Stimulated activated CD8-positive, alpha-beta memory T cell treated with anti-CD3 and anti-CD28 coated beads, Interleukin-15, amount 100 ng/mL, for 48 hours (primary cell): Measurements from ENCODE around the gene CCL1.
"Not testable (repeated sequence)": the region's sequence is repeated elsewhere in the genome, so short reads cannot be mapped to it uniquely, and the experiment has no call there.

ENCODE experiments used
- DNase-seq, 2 donors: peaks; one replicate each; pipeline ENCODE4 v3.0.0-alpha.2; 2020; ENCODE audit warnings: low read depth in 2 of 2

CCL1 gene

DNA sequence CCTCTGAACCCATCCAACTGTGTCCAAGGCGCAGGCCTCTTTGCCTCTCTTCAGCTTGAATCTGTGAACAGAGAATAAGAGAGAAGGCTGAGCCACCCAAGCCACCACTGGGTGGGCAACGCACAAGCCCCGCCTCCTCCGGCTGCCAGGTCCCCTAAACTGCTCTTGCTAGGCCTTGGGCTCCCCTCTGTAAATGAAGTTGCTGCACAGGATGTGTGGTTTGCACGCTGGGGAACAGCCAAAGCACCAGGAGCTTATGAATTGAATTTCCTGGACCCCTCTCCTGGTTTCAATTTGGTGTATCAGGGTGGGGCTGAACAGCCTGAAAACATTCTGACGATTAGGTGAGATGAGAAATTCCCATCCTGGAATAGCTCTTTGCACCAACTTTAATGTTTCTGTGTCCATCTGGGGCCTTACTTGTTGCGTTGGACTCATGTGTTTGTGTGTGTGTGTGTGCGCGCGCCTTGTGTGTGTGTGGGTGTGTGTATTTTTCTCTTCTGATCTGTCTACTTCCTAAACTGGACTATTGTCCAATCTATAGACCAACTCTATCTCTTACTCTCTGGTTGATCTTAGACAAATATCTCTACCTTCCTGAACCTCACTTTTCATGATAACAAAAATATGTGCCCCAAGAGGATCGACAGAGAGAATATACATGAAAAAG is 2.3 kb downstream of the CCL1 start:
- no peak for DNase-seq

DNA sequence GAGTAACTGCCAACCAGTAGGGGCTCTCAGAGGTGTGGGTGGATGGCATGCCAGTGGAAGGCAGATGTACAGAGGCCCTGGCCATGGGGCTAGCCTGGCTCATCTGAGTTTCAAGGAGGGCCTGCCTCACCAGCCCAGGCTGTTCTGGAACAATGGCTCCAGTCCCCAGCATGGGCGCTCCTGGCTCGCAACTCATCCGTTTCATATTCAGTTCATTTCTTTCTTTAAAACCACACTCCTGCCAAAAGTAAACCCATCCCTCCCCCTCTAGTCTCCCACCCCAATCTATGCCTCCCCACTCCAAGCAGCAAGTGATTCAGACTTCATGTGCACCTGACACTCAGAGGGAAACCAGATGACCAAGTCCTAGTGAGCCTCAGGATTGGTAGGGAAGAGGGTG is 4.4 kb downstream of the CCL1 start:
- no peak for DNase-seq

DNA sequence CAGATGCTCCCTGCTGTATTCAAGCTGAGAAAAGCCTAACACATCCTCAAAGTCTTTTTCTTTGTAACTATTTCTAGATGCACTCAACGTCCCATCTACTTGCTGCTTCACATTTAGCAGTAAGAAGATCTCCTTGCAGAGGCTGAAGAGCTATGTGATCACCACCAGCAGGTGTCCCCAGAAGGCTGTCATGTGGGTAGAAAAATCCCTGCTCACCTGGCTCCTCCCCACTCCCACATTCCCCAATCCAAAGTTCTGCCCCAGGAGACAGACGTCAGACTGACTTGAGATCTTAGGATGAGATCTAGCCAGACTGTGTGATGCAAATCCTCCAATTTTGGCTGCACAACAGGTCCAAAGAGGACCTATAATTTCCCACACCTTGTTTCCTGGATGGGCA is 5.6 kb downstream of the CCL1 start:
- DNase-seq: no peak

DNA sequence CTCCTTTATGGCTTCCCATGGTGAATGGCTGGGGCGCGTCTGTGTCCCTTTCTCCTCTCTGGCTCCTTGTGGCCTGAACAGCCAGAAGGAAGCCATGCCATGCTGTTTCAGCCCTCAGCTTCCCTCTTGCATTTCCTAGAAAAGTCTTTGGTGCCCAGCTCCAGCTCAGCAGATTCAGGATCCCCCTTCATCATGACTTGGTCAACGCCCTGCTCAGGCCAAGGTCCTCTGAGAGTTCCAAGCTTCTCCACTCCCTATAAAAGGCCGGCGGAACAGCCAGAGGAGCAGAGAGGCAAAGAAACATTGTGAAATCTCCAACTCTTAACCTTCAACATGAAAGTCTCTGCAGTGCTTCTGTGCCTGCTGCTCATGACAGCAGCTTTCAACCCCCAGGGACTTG is 6.8 kb downstream of the CCL1 start, which contains the start of gene CCL13:
CCL13 (plus strand) TSS at position 287 of the 400 bp plus-strand sequence; CDS start at position 334, 47 bp downstream.
- DNase-seq: no peak

DNA sequence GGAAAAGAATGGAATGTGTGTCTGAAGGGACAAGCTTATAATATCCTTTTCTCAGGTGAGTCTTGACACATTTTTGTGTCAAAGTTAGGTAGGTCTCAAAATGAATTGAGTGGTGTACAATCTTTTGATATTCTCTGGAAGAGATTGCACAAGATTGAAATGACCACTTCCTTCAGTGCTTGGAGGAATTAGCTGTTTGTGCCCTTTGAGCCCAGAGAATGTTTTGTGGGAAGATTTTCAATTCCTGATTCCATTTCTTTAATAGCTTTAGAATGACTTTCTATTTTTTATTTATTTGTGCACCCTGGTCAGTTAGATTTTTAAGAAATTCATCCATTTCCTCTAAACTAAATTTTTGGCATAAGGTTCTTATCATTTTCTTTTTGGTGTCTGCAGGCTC is 8.4 kb downstream of the CCL1 start:
- DNase-seq: no peak

DNA sequence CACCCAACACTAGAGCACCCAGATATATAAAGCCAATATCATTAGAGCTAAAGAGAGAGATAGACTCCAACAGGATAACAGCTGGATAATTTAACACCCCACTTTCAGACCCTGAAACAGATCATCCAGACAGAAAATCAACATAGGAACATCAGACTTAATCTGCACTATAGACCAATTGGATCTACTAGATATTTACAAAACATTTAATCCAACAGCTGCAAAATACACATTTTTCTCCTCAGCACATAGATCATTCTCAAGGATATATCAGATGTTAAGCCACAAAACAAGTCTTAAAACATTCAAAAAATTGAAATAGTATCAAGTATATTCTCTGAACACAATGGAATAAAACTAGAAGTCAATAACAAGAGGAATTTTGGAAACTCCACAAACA is 10.8 kb downstream of the CCL1 start:
- no peak for DNase-seq

DNA sequence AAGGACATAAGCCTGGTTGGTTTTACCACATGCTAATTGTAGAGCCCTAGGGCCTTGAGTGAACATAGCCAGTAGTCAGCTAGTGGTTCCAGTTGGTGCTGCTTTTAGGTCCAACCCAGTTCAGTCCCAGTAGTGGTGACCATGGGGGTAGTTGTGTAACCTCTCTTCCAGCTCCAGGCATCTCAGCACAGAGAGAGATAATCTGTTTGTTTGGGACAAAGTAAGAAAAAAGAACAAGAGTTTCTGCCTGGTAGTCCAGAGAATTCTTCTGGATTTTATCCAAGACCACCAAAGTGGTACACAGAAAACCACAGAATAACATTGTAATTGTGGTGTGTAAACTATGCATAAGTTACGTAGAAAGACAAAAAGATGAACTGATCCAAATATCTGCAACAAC is 11.9 kb downstream of the CCL1 start:
- DNase-seq: no peak

DNA sequence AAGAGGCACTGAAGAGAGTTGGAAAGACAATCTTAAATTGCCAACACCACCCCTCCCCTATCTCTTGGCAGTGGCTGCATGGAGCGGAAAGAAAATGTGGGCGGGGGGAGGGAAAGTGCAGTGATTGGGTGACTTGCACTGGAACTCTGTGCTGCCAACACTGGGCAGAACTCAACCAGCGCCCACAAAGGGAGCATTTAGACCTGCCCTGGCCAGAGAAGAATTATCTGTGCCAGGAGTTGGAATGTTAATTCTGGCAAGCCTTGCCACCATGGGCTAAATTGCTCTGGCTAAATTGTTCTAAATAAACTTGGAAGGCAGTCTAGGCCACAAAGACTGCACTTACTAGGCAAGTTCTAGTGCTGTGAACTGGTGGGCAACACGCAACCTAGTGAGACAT is 13.3 kb downstream of the CCL1 start:
- no peak for DNase-seq

DNA sequence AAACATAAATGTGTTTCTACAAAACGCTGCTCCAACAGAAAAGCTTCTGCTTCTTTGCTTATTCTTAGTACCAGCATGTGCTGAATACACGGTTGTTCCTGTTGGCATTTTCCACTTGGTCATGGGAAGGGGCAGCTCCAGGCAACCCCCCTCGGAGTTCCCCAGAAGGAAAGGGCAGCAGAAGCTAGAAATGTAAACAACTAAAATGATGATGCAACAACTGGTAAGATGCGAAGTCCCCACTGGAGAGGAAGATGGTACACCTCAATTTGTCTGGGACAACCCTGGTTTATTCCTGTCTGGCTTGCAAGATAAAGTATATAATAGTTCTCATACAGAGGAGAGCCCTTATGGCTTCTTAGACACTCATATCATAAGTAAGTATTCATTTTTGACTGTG is 16.0 kb downstream of the CCL1 start:
- DNase-seq: no peak

DNA sequence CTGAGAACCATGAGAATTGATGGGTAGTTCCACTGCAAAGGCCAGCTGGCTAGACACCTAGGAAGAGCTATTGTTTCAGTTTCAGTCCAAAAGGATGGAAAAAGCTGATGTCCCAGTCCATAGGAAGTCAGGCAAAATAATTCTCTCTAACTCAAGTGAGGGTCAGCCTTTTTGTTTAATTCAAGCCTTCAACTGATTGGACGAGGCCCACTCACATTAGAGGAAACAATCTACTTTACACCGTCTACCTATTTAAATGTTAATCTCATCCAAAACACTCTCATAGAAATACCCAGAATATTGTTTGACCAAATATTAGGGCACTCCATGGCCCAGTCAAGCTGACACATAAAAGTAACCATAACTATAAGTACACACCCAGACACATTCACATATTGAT is 21.1 kb downstream of the CCL1 start:
- DNase-seq: no peak

DNA sequence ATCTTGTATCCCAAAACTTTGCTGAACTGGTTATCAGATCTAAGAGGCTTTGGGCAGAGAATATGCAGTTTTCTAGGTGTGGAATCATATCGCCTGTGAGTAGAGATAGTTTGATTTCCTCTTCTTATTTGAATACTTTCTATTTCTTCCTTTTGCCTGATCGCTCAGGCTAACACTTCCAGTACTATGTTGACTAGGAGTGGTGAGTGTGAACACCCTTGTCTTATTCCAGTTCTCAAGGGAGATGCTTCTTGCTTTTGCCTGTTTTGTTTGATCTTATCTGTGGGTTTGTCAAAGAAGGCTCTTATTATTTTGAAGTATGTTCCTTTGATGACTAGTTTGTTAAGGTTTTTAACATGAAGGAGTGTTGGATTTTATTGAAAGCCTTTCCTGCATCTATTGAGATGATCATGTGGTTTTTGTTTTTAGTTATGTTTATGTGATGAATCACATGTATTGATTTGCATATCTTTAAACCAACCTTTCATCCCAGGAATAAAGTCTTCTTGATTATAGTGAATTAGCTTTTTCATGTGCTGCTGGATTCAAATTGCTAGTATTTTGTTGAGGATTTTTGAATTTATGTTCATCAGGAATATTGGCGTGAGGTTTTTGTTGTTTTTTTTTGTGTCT is 23.8 kb downstream of the CCL1 start:
- no peak for DNase-seq

DNA sequence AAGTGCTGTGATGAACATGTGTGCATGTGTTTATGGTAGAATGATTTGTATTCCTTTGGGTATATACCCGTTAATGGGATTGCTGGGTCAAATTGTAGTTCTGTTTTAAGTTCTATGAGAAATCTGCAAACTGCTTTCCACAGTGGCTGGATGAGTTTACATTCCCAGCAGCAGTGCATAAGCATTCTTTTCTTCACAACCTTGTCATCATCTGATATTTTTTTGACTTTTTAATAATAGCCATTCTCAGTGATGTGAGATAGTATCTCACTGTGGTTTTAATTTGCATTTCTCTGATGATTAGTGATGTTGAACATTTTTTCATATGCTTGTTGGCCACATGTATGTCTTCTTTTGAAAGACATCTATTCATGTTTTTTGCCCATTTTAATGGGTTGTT is 25.3 kb downstream of the CCL1 start:
- no peak for DNase-seq

DNA sequence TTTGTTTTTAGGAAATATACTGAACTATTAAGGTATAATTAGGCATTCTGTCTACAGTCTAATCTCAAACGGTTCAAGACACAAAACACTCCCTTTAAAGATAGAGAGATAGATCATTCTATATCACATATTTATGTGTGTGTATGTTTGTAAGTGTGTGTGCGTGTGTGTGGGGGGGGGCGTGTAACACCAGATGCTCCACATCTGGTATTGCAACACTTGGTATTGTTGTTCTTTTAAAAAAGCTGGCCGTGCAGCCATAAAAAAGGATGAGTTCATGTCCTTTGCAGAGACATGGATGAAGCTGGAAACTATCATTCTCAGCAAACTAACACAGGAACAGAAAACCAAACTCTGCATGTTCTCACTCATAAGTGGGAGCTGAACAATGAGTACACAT is 35.5 kb downstream of the CCL1 start:
- DNase-seq: not testable (repeated sequence)

DNA sequence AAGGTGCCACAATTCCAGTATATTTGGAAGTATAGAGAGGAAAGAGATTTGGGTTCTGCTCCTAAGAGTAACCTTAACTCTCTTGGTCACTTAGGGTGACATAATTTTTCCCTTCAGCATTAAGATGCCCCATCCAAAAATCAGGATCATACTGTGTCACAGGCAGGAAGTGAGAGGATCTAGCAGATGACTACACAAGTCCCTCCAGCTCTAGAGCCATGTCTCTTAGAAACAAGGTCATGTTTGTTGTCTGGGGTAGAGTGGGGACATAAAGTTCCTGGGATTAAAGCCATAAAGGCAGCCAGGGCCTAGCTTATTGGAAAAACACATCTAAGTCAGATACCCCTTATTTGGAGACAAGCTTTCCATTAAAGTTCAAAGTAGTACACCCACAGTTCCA is 41.1 kb downstream of the CCL1 start:
- DNase-seq: no peak

DNA sequence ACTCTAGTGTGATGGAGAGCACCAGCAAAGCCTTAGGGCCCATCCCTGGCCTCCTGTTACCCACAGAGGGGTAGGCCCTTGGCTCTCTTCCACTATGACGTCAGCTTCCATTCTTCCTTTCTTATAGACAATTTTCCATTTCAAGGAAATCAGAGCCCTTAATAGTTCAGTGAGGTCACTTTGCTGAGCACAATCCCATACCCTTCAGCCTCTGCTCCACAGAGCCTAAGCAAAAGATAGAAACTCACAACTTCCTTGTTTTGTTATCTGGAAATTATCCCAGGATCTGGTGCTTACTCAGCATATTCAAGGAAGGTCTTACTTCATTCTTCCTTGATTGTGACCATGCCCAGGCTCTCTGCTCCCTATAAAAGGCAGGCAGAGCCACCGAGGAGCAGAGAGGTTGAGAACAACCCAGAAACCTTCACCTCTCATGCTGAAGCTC is 44.0 kb downstream of the CCL1 start, which contains the start of gene CCL8:
CCL8 (plus strand) TSS at position 397 of the 445 bp plus-strand sequence. CDS start 67 bp downstream, outside the sequence.
- no peak for DNase-seq

DNA sequence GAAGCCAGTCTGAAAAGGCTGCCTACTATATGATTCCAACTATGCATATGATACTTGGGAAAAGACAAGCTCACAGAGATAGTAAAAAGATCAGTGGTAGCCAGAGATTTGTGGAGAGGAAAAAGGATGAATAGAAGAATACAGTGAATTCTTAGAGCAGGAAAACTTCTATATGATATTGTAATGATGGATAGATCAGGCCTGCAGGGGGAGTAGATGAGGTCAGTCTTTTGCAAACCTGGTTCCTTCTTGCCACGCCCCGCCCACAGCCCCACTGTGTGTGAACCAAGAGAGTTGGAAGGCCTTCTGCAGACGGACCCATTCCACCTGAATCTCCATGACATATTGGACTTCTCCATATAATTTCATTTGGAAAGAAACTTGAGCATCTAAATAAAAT is 44.6 kb downstream of the CCL1 start:
- DNase-seq: no peak

DNA sequence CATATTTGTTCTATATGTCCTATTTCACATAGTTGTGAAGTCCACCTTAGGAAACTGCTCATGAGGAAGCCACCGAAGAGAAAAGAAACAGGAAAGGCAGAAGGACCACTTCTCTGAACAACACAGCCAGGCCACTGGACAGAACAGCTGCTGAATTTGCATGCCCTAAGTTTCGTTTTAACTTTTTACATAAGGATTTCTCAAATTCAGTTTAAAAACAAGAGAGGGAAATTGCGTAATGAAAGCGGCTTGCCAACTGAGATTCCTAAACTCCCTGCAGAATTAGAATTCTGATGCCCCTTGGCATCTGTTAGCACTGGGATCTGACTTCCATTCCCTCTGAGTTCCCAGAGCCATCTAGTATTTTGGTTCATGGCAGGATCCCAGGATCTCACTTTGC is 48.8 kb downstream of the CCL1 start:
- no peak for DNase-seq

DNA sequence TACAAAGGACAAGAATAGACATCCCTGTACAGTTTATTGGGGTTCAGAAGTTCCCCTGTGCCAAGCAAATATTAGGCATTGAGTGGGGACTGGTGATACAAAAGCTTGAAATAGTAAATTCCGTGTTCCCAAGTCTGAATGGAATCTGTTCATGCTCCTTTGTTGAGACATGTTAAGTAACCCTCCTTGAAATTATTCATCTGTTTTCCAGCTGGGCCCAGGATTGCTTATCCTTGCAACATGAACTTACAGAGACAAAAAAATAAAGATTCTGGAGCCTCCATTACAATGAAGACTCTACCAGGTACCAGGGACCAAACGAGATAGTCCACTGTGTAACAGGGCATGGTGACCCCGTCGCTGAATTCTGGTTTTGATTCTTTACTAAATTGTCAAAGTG is 49.9 kb downstream of the CCL1 start:
- DNase-seq: no peak

DNA sequence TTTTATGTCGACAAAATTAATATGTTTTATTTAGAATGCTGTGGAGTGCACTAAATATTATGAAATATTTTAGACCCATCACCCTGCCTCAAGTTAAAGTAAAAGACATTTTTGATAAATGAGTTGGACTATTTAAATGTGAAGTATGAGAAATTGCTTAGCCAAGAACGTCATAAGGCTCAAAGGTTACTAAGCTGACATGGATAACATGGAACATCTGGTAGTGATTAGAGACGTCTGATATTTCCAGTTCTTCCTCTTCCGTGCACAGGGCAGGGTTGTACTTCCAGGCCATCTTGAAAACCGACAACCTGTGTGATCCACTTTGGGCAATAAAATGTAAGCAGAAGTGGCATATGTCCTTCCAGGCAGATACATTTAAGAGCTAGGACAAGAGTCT is 51.0 kb downstream of the CCL1 start:
- DNase-seq: no peak

DNA sequence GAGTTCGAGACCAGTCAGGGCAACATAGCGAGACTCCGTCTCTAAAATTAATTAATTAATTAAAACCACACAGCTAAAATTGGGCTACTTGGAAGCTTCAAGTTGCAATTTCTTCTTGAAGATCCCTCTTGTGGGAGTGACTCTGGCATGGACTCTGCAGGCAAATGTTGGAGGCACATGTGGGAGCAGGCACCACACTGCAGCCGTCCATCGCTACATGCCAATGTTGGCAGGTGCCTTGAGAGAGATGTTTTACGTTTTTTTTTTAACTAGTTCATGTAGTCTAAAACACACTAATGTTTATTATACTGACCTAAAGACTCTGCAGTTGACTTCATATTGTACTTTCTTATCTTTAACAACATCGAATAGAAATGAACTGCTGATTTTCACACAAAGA is 51.7 kb downstream of the CCL1 start:
- no peak for DNase-seq
